Ecto neural progenitor cell (in vitro differentiated cells): Measurements from ENCODE around the gene CPS1.

Experiments
- DNase-seq: peaks from one replicate; pipeline ENCODE4 v3.0.0-alpha.2; 2018; ENCODE audit warnings: low spot score

Gene CPS1

DNA sequence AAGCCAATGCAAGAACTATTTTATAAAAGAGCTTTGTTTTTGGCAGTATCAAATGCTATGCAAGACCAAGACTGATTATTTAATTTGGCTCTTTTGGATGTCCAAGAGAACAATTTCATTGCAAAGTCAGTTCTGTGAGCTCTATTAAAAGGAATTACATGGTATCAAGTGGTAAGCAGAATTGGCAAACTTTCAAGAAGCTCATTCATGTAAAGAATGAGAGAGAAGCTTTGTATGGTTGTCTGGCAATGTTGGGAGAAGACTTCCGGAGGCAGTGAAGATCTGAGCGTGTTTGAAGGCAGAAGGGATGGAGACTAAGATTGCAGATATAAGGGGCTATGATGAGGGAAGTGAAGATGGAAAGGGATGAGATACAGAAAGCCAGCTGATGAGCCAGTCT, 49.6 kb downstream of the CPS1 start:
- DNase-seq = no peak

DNA sequence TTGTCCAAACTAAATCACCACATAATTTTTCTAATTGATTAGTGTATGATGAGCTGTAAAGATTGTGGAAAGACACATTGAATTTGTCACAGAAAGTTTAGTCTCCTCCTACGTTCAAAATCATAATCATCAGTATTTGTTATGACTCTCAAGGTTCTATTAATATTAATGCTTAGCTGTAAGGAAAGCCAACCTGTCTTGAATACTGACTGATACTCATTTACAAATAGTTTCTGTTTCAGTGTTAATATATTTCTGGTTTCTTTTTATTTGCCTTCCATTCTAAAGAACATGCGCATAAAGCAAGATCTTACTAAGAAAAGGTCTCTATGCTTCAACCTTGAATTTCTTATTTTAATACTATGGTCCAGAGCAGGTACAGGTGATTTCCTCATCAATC, 55.1 kb downstream of the CPS1 start:
- DNase-seq = no peak

DNA sequence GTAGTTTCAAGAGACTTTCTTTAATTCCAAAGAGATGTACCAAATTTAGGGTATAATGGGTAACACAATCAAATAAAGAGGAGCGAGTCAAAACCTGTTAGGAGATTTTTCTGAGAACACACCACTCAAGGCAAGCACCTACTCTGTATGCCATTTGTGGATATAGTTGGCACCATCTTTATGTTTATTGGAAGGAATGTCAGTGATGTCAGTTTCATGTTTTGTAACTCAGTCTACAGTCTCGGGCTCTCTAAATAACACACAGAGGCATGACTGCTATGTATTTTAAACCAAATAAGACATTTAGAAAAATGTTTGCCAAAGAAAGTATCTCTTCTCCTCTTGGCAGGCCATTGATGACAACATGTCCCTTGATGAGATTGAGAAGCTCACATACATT, 59.7 kb downstream of the CPS1 start:
- no peak for DNase-seq

DNA sequence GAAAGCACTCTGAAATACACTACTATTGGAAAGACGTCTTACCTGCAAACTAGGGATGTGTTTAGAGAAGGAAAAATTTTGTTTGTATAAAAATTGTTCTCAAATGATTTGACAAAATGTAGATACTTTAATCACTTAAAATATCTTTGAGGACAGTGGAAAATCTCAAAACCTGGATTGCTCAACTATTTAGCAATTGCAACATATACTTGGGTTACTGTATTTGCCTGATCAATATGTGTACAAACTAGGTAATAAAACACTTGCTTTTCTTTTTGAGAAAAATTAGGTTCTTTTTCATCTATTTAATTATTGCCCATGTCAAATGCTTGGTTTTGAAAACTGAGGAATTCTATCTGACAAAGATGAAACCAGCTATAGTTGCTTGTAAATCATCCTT, 60.9 kb downstream of the CPS1 start:
- DNase-seq = no peak

DNA sequence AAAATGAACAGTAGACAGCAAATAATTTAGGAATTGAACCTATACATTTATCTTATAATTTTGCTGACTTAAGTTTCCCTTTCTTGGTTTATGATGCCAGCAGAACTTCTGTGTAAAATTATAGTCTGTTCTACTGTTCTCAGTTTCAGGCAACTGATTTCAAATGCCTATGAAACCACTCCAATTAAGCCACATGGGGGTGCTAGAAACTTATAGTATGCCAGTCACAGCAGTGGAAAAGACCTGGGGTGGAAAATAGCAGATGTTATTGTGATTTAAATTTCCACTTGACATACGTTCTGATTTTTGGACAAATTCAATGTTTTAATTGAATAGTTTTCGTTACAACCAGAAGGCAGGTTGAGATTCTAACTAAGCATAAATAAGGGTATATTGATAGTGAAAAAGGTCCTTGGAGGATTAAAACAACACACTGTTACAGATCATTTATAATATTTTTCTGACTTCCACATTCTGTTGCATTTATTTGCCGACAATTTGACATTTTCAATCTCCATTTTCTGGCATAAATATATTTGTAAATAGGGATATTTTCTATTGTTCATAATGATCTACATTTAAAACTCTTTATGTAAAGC, 61.4 kb downstream of the CPS1 start:
- DNase-seq = no peak

DNA sequence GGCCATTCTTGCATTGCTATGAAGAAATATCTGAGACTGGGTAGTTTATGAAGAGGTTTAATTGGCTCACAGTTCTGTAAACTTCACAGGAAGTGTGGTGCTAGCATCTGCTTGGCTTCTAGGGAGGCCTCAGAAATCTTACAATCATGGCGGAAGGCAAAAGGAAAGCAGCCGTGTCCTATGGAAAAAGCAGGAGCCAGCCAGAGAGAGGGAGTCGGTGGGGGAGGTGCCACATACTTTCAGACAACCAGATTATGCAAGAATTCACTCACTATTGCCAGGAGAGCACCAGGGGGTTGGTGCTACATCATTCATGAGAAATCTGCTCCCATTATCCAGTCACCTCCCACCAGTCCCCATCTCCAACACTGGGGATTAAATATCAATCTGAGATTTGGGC, 64.1 kb downstream of the CPS1 start:
- DNase-seq = no peak

DNA sequence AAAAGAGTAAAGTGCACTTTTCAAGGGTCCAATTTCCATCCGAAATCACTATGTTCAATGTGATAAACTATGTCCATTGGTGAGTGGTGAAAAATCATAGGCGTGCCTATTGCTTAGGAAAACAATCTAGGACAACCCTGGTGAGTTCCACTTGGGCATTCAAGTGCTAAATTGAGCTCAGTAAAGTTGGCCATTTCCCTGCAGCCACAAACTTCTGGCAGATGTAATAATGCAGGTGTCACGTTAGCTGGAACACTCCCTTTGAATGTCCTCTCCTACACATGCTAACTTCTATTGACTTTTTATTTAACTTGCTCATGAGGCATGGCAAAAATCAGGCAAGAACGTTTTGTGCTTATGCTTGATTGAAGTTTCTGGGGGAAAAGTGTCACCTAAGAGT, 67.1 kb downstream of the CPS1 start:
- DNase-seq = no peak

DNA sequence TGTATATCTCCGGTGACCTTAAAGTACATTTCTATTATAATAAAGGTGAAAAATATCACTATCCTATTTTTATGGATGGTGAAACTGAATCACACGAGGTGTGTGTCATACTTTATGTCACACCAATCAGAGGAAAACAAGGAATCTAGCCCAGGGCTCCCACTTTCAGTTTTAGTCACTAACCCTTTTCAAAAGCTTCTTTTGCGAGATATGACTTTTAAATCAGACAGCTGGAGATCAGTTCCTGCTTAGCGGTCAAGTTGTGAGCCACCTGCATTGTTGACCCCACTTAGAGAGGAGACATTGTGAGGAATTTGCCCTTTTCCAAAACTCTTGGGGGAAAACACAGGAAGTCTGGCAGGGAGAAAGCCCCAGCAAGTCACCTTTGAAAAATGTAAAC, 70.5 kb downstream of the CPS1 start:
- DNase-seq = no peak

DNA sequence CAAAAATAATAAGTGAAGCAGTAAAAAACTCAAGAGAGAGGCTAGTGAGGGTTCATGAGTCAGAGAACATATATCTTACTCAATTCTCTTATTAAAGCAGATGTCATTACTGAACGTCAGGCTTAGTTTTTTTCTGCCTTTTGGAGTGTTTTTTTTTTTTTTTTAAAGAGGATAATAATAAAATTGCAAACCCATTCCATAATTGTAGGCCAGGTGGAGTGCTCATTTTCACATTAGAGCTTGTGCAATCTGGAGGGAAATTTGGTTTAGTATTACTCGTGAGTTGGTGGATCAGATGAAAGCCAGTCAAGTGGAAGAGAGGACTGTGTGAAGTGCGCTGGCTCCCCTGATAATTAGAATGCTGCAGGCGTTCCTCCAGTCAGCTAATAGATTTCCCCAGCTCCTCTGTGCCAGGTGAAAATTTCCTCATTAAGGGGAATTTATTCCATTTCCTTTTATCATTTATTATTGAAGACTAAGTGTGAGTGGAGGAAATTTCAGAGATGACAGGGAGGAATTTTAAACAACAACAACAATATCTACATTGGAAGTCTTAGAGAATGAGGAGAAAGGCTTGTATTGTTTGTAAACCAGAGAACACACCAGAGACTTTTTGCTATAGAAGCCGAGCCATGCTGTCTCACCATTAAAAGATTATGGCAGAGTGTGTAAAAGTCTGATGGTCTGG, 74.6 kb downstream of the CPS1 start:
- no peak for DNase-seq

DNA sequence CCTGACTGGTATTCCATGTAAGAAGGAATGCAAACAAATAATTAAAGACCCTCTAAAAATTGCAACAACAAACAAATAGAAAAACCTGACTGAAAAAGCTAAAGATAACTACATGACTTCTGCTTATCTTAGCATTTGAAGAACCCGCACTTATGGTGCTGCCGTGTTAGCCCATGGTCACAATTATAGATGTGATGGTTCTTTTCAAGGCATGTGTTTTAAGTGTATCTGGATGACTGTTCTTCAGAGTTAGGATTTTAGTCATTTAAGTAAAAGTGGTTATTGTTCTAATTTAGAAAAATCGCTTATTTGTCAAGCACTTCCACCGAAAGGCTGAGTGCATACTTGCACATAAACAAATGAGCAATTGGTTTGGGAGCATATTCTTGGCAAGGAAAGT, 77.3 kb downstream of the CPS1 start:
- DNase-seq = no peak

DNA sequence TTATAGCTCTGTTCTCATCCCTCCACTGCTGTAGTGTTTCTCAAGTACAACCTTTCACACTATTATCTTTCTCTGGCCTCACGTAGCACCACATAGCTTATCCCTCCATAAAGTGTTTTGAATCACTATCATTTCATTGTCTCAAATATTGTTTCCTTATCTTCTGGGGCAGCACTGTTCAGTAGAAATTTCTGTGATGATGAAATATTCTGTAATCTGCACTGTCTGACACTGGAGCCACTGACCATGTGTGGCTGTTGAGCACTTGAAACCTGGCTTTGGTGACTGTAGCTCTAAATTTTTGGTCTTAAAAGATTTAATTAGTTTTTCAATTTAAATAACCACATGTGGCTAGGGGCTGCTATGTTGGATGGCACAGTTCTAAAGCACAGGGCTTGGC, 78.9 kb downstream of the CPS1 start:
- no peak for DNase-seq

DNA sequence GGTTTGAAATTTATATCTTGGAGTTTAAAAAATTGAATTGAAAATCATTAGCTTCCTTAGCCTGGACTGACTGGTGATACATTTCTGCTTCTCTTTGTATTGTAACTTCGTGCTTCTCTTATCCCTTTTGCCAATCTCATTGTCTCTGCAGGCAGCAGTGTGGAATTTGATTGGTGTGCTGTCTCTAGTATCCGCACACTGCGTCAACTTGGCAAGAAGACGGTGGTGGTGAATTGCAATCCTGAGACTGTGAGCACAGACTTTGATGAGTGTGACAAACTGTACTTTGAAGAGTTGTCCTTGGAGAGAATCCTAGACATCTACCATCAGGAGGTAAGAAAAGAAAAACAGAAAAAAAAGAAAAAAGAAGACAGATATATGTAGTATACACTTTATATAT, 85.9 kb downstream of the CPS1 start:
- no peak for DNase-seq

DNA sequence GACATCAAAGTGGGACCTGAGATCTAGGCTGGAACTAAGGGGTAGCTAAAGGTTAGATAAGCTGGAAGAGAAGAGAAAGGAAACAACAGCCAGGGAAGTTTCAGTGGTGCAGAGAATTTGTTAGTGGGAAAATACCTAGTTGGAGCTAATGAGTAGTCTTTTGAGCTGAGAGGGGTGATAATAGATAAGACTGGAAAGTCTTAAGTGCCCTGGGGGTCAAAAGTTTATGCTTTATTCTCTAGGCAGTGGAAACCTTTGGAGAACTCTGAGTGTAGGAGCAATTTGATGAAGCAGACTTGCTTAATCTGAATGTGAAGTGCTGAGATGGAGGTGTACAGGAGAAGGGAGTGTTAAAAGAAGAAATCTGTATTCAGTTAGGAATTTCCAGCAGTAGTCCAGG, 90.8 kb downstream of the CPS1 start:
- no peak for DNase-seq

DNA sequence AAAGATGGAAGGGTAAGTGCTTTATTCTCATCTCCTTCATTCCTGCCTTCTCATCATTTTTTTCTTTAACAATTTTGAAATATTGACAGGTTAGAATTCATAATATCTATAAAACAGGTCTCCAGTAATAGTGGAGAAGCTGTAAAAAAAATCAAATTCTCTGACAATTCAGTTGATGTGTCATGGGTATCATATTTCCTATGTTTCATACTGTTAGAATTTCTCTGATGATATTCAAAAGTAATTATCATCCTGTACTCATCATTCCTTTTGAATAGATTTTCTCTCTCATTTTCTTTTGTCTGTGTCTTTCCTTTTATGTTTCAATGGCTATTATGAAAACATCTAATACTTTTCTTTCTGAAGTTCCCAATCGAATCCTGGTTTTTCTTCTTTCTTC, 97.7 kb downstream of the CPS1 start:
- no peak for DNase-seq

DNA sequence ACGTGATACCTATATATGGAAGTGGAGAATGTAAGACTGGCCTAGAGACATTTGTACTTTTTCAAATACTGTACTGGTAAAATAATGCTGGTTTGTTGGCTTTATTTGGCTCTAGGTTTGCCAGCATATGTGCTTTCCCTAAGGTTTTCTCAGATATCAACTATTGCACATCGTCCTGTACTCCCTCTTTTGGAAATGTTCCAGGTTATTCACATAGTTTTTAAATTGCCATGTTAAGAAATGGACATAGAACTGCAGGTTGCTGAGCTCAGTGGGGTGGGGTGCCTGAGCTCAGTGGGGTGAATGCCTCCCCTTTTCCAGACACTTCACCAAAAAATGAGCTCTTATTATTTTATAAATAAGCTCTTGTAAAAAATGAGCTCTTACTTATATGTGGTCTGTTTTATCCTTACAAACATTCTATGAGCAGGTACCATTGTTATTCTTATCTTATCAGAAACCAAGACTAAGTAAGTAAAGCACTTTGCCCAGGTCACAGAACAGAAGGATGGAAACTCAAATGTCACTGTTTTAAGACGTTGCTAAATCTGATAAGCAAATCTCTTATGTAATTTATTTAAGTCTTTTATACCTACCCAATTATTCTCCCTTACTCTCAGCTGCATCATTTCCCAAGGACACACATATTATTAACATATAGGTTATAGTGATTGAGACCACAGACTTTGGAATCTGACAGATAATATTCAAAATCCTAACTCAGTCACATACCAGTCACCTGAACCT, 99.0 kb downstream of the CPS1 start:
- DNase-seq = no peak

DNA sequence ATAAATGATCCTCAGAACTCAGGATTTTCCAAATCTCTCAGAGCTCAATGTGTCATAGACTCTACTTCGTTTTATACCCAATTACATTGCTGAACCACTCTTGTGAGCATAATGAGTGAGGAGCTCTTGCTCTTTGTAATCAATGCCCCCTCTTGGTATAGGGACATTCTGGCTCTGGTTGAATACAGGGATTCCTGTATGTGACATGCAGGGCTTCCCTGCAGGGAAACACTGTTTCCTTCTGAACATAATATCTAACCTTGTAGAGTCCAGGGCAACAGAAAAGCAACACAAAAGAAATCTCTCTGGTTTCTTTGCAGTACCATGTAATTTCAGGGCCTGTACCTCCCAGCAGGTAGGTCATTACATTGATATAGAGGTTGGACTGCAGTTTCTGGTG, 101.5 kb downstream of the CPS1 start:
- no peak for DNase-seq

DNA sequence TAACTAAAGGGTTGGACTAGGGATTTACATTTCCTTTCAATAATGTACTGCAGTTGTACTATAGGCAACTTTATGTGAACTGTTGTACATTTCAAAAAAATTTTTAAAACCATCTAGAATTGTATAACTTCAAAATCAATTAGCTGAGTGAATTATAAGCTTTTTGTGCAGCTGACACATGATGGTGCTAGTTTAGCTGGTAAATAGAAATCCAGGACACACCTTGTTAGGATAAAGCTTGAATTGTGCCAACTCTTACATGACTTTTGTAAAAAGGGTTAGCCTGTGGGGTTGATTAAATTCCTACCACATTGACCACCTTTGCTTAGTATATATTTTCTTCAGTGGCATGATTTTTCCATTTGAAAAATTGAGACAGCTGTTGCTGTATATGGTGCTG, 104.4 kb downstream of the CPS1 start:
- DNase-seq = no peak

DNA sequence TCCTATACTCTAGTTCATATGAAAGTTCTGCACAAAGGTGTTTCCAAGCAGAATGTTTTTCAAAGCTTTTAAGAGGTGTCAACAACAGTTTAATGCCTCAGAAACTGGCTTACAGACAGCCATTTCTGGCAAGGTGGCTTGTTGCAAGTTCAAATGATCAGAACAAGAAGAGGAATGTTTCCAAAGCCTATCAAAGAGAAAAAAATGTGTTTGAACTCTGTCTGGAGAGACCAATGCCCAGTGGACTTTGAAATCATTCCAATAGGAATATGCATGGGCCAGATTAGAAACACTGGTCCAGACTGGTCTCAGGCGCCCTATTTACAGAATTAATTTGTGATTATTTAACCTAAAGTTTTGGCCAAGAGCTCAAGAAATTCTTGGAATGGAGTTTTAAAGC, 106.2 kb downstream of the CPS1 start:
- no peak for DNase-seq

DNA sequence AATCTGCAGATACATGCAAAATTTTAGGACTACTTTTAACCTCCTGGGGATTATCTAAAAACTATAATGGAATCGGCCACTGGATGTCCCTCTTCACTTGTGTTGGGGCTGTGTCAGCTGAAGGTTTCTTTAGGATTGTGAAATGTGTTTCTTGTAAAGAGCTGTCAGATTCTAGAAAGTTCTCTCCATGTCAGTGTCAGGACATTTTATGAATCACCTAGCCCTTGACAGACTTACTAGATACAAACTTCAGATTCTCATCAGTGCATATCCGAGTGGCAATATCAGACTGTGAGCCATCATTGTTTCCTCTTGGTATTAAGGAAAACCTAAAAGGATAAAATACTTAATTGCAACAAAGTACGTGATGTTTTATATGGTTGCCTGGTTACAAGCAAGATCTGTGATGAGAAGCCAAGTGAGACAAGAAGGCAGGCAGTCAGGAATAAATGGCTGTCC, 107.3 kb downstream of the CPS1 start:
- no peak for DNase-seq

DNA sequence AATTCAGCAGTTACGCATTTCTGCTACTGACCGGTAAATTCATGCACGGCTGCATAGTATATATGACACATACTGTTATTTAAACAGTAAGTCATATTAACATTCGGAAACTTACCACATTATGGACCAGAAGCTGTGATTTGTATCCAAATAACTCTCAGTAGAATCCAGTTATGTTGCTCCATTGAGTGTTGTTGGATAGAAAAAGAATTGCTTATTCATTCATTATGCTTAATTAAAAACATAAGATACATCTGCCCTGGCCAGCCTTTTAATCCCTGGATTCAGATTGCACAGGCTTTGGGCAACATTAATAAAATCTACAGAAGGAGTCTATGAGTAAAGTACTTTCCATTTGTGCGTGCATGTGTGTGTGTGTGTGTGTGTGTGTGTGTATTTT, 111.3 kb downstream of the CPS1 start:
- no peak for DNase-seq

DNA sequence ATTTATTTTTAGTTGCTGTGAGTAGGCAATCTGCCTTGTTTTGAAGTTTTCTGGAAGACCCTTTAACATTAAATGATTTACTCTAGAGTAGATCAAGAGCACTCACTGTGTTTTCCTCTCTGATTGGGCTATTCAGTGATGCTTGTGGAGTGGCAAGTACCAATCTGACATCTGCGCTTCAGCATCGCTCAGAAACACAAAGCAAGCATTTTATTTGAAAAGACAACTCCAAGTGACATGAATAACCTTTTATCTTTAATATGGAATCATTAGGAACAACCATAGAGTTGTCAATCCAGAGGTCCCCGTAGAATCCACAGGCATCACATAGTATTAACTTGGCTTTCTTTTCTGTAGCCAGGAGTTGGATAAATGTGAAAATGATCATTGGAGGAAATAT, 114.7 kb downstream of the CPS1 start:
- DNase-seq = no peak

DNA sequence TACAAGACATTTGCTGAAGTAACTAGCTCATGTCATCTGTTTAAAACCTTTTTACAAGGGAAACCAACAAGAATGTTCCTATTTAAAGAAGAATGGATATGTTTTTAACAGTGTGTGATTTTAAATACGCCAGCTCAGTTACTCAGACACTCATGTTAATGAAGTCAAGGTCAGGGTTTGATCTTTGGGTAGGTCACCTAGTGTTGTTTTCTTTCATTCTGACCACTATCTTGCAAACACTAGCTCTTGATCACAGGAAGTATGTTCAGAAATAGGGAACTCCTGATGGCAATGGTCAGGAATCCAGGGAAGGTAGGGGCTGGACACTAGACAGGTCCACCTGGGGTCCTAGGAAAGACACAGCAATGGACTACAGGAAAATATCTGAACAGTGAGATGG, 116.7 kb downstream of the CPS1 start:
- DNase-seq = no peak

DNA sequence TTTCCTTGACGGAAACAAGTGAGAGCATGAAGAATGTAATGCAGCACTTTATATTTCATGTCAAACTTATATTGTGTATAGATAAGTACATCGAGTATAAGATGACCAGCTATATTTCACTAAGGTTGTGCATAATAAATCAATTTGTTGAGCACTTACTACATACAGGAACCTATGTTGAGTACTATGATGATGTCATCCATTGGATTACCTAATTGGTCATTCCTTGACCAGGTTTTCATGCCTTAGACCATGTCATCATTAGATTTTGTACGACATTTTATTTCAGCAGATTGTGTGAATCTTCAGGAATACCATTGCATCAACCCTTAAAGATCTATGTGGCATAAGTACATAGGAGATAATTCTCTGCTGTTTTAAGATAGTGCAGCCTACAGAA, 119.7 kb downstream of the CPS1 start:
- DNase-seq = no peak

DNA sequence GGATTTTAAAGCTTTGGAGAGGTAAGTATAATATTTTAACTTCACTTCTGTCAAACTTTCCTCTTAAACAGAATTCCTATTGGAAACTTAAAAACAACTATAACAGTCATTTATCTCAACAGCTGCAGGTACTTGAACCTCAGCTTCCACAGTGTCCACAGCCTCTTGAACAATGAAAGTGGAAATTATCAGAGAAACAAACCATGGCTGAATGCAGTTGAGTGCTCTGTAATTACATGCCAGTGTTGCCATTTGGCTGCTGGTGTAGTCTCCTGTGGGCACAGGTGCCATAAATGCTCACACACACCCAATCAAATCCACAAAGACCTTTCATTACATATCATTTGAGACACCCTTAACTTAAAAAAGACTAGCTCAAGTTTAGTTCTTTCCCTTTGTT, 125.1 kb downstream of the CPS1 start:
- DNase-seq = no peak
